ENCODE data around the gene P3H3. TPM values are rescaled to one million over a fixed set of nuclear protein-coding genes. Genes with fewer than 3 reads are reported as not detected.
"Not testable (repeated sequence)": the region's sequence is repeated elsewhere in the genome, so short reads cannot be mapped to it uniquely, and the experiment has no call there.

The P3H3 gene
- total and polyA plus RNA-seq, 10 donors = 4.2 to 11.7 (median 6.2) TPM

DNA sequence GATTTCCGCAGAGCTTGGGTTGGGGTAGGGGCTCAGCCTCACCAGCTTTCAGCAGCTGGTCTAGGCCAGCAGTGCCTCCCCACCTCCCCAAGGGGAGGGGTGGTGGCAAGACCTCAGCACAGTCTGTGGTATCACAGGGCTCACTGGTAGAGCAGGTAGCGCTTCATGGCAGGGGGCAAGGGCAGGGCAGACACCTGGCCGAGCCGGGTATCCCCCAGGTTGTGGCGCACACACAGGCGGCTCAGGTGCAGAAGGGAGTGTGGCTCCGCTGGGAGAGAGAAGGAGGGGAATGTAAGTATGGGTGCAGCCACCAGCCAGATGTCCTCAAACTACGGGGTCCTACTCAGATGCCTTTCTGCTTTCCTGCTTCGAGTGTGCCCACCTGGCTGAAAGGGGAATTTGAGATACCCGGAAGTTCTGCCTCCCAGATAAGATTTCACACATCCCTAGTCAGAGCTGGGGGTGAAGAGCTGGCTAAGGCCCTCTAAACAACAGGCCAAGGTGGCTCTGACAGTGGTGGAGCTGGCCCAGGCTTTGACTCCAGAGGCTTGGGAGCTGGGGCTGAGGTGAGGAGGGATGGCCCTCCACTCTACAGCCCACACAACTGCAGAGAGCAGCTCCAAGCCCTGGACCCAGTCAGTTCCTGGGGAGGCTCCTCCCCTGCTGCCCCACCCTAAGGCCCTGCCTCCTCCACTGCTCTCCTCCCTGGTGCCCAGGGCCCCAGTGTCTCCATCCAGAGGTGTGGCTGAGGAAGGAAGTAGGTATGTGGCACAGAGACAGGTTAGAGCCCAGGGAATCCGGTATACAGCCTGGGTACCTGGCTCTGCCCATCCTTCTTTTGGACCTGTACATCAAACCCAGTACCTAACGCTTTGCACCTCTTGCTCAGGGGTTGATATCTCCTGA is 43.1 kb downstream of the P3H3 start:
- peak; percentile 80 for DNase-seq
- intact Hi-C loops (cut with DNase I; ENCODE audit: low total_unique reads) = no loop called here

DNA sequence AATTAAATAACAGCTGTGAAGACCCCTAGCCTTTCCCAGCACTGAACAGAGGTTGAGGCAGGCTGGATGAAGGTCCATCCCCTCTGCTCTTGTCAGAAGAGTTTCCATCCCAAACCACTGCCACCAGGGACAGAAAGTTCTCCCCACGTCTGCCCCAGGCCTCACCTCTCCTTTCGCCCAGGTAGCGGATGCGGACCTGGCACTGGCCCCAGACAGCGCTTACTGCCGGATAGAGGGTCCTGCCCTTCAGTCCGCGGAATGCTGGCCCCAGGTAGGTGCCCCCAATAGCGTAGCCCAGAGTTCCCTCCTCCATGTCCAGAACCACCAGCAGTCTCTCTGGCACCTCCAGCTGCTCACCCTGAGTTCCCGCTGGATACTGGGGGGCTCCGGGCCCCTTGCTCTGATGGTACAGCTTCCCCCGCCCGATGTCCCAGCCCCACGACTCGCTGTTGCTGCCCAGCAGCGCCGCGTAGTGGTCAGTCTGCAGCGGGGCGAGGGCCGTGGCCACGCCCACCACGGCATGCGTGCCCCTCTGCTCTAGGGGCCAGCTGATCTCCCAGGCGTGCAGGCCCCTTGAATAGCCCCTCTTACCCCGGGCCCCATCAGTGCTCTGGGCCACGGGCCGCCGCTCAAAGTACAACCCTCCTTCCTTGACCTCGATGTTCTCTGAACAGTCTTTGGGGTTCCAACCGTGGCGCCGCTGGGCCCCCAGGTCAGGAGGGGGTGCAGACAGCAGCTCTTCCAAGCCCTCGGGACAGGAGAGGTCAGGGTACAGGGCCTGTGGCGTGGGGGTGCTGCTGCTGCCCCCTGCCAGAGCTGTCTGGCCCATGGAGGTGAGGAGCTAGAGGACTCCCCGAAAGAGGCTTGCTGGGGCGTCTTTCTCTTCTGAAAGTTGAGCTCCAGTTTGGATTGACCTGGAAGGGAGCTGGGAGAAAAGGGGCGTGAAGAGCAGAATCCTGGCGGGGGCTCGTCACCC is 44.2 kb downstream of the P3H3 start:
- no peaks in the 10 kb centered on the region for H3K27me3 ChIP-seq (replicated peaks in 1 of 7)
- 0 to 4% (median 2%) methylated on average over 24 to 40 of the region's 40 CpGs for whole genome bisulfite sequencing, 5 donors
- peaks cover 31 to 76% (median 58%) of the 10 kb centered on the region in 6 donors for H3K4me1 ChIP-seq
- TF ChIP-seq POLR2AphosphoS5 (IDR thresholded peaks at IDR 0.05) (peak; percentile 87 to 93 (median 90)), POLR2A (IDR thresholded peaks at IDR 0.05) (no peak)
- TF ChIP-seq, protein P1, sequence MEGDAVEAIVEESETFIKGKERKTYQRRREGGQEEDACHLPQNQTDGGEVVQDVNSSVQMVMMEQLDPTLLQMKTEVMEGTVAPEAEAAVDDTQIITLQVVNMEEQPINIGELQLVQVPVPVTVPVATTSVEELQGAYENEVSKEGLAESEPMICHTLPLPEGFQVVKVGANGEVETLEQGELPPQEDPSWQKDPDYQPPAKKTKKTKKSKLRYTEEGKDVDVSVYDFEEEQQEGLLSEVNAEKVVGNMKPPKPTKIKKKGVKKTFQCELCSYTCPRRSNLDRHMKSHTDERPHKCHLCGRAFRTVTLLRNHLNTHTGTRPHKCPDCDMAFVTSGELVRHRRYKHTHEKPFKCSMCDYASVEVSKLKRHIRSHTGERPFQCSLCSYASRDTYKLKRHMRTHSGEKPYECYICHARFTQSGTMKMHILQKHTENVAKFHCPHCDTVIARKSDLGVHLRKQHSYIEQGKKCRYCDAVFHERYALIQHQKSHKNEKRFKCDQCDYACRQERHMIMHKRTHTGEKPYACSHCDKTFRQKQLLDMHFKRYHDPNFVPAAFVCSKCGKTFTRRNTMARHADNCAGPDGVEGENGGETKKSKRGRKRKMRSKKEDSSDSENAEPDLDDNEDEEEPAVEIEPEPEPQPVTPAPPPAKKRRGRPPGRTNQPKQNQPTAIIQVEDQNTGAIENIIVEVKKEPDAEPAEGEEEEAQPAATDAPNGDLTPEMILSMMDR (IDR thresholded peaks at IDR 0.05 in 8 of 11, conservative IDR thresholded peaks at IDR 0.05 in 3 of 11) = peak; percentile 81 to 100 (median 99)
- peak; percentile 97 for DNase-seq
- H3K27ac ChIP-seq = peak overlapping the region; percentile 77 to 99 (median 90)
- no peaks in the 10 kb centered on the region for H3K9me3 ChIP-seq
- intact Hi-C loops (cut with DNase I; ENCODE audit: low total_unique reads) = no loop called here
- H3K4me3 ChIP-seq = peak overlapping the region; percentile 71 to 97 (median 92)
- H3K36me3 ChIP-seq = peaks cover 0 to 43% (median 20%) of the 10 kb centered on the region in 6 donors

More for the DNA sequence above, 43.1 kb downstream of the P3H3 start:
- Histone ChIP-seq H3K27me3 (replicated peaks in 1 of 7) (no peaks in the 10 kb centered on the region), H3K4me3 (peak overlapping the region in 6 of 8 donors; percentile 83 to 97 (median 94)), H3K4me1 (peaks cover 31 to 84% (median 65%) of the 10 kb centered on the region in 6 donors), H3K36me3 (peaks cover 0 to 40% (median 20%) of the 10 kb centered on the region in 6 donors), H3K9me3 (no peaks in the 10 kb centered on the region), H3K27ac (peak overlapping the region in 7 of 8 donors; percentile 81 to 99 (median 91))
- 49 to 70% (median 61%) methylated on average over 10 to 12 of the region's 12 CpGs for WGBS, 5 donors
- TF ChIP-seq, protein P1 (IDR thresholded peaks at IDR 0.05 in 8 of 11, conservative IDR thresholded peaks at IDR 0.05 in 3 of 11) = no peak
- TF ChIP-seq POLR2A (IDR thresholded peaks at IDR 0.05) (no peak), POLR2AphosphoS5 (IDR thresholded peaks at IDR 0.05) (peak in 2 of 3 donors; percentile 34 to 56)

DNA sequence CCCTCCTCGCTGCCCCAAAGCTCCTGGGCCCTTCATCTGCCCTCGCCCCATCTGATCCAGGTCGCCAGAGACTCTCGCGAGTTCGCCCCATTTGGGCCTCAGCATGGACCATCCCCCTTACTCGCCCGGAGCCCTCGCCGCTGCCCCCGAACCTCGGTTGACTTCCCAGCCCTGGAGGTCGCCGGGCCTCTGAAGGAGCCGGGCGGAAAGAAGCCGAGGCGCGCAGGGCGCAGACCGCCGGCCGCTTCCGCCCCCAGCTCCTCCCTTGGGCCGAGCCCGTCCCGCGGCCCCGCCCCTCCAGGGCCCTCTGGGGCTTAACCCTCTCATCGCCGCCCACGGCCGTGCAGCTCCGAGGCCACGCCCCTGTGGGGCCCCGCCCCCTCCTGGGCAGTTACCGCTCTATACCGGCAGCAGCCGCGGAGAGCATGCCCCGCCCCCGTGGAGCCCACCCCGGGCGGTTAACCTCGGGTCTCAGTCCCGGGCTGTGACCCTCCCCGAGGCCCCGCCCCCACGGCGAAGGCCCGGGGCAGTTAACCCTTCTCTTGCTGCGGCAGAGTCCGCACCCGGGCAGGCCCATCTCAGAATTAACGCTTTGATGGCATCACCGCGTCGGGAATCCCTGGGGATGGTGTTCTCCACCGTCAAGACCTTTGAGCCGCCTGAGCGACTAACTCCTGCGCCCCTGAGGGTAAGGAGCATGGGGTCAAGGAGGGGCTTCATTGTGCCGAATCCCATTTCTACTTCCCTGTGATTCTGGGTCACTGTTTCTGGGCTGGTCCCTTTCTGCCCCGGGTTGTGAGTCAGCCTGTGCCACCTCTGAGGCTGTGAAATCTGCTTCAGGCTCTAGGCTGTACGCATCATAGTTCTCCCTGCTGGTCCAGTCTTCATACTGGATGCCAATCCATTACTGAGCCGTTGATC is 45.1 kb downstream of the P3H3 start, which contains the start of gene SPSB2:
Gene SPSB2, minus strand, starts transcription at position 210 of the 921 bp plus-strand sequence. CDS start 402 bp downstream, outside the sequence.
- DNase-seq = peak; percentile 100
- TF ChIP-seq, protein P1 (IDR thresholded peaks at IDR 0.05 in 8 of 11, conservative IDR thresholded peaks at IDR 0.05 in 3 of 11) = peak in 7 of 11 experiments; percentile 15 to 50 (median 25)
- TF ChIP-seq POLR2AphosphoS5 (IDR thresholded peaks at IDR 0.05) (peak; percentile 84 to 91 (median 89)), POLR2A (IDR thresholded peaks at IDR 0.05) (peak in 2 of 3 donors; percentile 47 to 66)
- Histone ChIP-seq H3K27ac (peak within 1 kb of the TSS; percentile 77 to 99 (median 90)), H3K4me3 (peak within 1 kb of the TSS; percentile 71 to 97 (median 92)), H3K4me1 (peaks cover 28 to 68% (median 54%) of the 10 kb centered on the region in 6 donors), H3K27me3 (replicated peaks in 1 of 7) (no peaks in the 10 kb centered on the region), H3K9me3 (no peaks in the 10 kb centered on the region), H3K36me3 (peaks cover 0 to 43% (median 20%) of the 10 kb centered on the region in 6 donors)
- 1% methylated on average over 25 to 66 of the region's 66 CpGs for WGBS, 5 donors
- intact Hi-C loops (cut with DNase I; ENCODE audit: low total_unique reads) = no loop called here

DNA sequence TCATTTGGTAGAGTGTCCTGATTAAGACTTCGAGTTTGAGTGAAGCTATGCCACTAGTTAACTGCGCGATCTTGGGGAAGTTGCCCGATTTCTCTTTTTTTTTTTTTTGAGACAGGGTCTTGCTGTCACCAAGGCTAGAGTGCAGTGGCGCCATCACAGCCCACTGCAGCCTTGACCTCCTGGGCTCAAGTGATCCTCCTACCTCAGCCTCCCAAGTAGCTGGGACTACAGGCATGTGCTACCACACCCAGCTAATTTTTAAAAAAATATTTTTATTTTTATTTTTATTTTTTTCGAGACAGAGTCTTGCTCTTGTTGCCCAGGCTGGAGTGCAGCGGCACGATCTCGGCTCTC is 45.8 kb downstream of the P3H3 start:
- peak; percentile 55 for DNase-seq
- H3K36me3 ChIP-seq = peaks cover 0 to 41% (median 20%) of the 10 kb centered on the region in 6 donors
- 38 to 46% (median 42%) methylated on average over 9 of the region's 9 CpGs for WGBS, 5 donors
- peaks cover 21 to 61% (median 47%) of the 10 kb centered on the region in 6 donors for H3K4me1 ChIP-seq
- H3K27ac ChIP-seq = peak overlapping the region; percentile 22 to 99 (median 90)
- H3K27me3 ChIP-seq (replicated peaks in 1 of 7); H3K9me3 ChIP-seq; intact Hi-C loops (cut with DNase I; ENCODE audit: low total_unique reads): not testable (repeated sequence)
- peak overlapping the region in 7 of 8 donors; percentile 71 to 97 (median 92) for H3K4me3 ChIP-seq

DNA sequence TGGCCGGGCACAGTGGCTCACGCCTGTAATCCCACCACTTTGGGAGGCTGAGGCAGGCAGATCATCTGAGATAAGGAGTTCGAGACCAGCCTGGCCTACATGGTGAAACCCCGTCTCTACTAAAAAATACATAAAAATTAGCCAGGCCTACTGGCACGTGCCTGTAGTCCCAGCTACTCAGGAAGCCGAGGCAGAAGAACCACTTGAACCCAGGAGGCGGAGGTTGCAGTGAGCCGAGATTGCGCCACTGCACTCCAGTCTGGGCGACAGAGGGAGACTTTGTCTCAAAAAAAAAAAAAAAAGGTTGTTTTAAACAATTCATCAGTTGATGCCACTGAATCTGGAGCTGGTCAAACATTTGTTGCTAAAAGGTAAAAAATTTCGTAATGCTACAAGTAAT is 51.6 kb downstream of the P3H3 start:
- intact Hi-C loops (cut with DNase I; ENCODE audit: low total_unique reads) = not testable (repeated sequence)

More for the DNA sequence above, 51.6 kb downstream of the P3H3 start:
- not testable (repeated sequence) for H3K4me1 ChIP-seq; H3K27ac ChIP-seq; H3K4me3 ChIP-seq; H3K9me3 ChIP-seq; H3K27me3 ChIP-seq (replicated peaks in 1 of 7)
- 51 to 78% (median 58%) methylated on average over 11 of the region's 11 CpGs for WGBS, 5 donors
- peaks cover 0 to 42% (median 13%) of the 10 kb centered on the region in 6 donors for H3K36me3 ChIP-seq
- DNase-seq = peak; percentile 28
